K562 (cell line): ENCODE data around the gene AKIRIN1.

Experiments
- CC2D1A ChIP-seq: fragments of 450-650 bp; IDR thresholded peaks from 2 replicates; pipeline ENCODE4 v1.6.1; 2017; ENCODE audit warnings: mild to moderate bottlenecking
- GTF2F1 ChIP-seq: IDR thresholded peaks from 2 replicates; pipeline ENCODE4 v1.6.1; 2011; ENCODE audit warnings: low read depth, low read length, improper control_type of control experiment
- TF ChIP-seq, protein P1 (sequence below), 2 experiments: fragments of 450-650 bp in 1 of 2; sonication (generic) in 1 of 2; formaldehyde crosslinking in 1 of 2; IDR thresholded peaks; 2 replicates each; pipeline versions ENCODE4 v1.7.1 to v1.9.0; 2016 to 2022; ENCODE audit warnings: inconsistent platforms in 1 of 2, mild to moderate bottlenecking in 1 of 2, missing genetic modification reagents in 1 of 2
- TF ChIP-seq, protein P2 (sequence below), 2 experiments: fragments of 450-650 bp; conservative IDR thresholded peaks; 2 replicates each; pipeline ENCODE4 v1.6.1; 2017; ENCODE audit warnings: mild to moderate bottlenecking in 2 of 2, moderate library complexity in 2 of 2

DNA sequence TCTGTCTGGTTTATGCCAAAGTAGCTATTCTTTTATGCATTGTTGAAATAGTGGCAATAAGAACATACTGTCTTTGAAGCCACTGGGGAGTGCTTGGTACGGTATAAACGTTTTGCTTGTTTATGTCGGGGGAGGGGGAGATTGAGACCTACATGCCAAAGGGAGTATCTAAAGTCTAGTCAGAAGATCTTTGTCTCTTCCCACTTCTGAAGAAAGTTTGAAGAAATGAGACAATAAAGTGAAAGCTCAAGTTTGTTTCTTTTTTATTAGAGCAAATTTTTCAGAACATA, 6.8 kb downstream of the AKIRIN1 start:
- TF ChIP-seq GTF2F1 (no peak), CC2D1A (no peak)
- TF ChIP-seq, protein P1, sequence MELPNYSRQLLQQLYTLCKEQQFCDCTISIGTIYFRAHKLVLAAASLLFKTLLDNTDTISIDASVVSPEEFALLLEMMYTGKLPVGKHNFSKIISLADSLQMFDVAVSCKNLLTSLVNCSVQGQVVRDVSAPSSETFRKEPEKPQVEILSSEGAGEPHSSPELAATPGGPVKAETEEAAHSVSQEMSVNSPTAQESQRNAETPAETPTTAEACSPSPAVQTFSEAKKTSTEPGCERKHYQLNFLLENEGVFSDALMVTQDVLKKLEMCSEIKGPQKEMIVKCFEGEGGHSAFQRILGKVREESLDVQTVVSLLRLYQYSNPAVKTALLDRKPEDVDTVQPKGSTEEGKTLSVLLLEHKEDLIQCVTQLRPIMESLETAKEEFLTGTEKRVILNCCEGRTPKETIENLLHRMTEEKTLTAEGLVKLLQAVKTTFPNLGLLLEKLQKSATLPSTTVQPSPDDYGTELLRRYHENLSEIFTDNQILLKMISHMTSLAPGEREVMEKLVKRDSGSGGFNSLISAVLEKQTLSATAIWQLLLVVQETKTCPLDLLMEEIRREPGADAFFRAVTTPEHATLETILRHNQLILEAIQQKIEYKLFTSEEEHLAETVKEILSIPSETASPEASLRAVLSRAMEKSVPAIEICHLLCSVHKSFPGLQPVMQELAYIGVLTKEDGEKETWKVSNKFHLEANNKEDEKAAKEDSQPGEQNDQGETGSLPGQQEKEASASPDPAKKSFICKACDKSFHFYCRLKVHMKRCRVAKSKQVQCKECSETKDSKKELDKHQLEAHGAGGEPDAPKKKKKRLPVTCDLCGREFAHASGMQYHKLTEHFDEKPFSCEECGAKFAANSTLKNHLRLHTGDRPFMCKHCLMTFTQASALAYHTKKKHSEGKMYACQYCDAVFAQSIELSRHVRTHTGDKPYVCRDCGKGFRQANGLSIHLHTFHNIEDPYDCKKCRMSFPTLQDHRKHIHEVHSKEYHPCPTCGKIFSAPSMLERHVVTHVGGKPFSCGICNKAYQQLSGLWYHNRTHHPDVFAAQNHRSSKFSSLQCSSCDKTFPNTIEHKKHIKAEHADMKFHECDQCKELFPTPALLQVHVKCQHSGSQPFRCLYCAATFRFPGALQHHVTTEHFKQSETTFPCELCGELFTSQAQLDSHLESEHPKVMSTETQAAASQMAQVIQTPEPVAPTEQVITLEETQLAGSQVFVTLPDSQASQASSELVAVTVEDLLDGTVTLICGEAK (IDR thresholded peaks at IDR 0.05), result no peak
- TF ChIP-seq, protein P1 (CRISPR knock-in tag; IDR thresholded peaks at IDR 0.05), result no peak
- TF ChIP-seq, protein P2, sequence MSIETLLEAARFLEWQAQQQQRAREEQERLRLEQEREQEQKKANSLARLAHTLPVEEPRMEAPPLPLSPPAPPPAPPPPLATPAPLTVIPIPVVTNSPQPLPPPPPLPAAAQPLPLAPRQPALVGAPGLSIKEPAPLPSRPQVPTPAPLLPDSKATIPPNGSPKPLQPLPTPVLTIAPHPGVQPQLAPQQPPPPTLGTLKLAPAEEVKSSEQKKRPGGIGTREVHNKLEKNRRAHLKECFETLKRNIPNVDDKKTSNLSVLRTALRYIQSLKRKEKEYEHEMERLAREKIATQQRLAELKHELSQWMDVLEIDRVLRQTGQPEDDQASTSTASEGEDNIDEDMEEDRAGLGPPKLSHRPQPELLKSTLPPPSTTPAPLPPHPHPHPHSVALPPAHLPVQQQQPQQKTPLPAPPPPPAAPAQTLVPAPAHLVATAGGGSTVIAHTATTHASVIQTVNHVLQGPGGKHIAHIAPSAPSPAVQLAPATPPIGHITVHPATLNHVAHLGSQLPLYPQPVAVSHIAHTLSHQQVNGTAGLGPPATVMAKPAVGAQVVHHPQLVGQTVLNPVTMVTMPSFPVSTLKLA (conservative IDR thresholded peaks at IDR 0.05), result no peak
